H9 (cell line): ENCODE results near the gene KRTAP10-4. TPM values are rescaled to one million over a fixed set of nuclear protein-coding genes. Genes with fewer than 3 reads are reported as not detected.

Source experiments
- DNase-seq: peaks from one replicate; pipeline ENCODE4 v3.0.0-alpha.2; 2017
- H2AFZ ChIP-seq: one replicate; pipeline ENCODE4 v1.6.1; 2013; ENCODE audit warnings: mild to moderate bottlenecking, low read length, control low read depth, moderate library complexity
- H2AK5ac ChIP-seq: 2 replicates; pipeline ENCODE4 v1.6.1; 2013; ENCODE audit warnings: low read length, control low read depth, mixed read lengths; ENCODE audit not compliant: insufficient read length
- H2BK120ac ChIP-seq: one replicate; pipeline ENCODE4 v1.6.1; 2013; ENCODE audit warnings: low read depth, mild to moderate bottlenecking, low read length, control low read depth, inconsistent platforms; ENCODE audit not compliant: poor library complexity, severe bottlenecking
- H2BK12ac ChIP-seq: 2 replicates; pipeline ENCODE4 v1.6.1; 2013; ENCODE audit warnings: low read length, control low read depth, mixed read lengths, low read depth; ENCODE audit not compliant: insufficient read length
- H2BK15ac ChIP-seq: 2 replicates; pipeline ENCODE4 v1.6.1; 2013; ENCODE audit warnings: low read depth, low read length, control low read depth
- H2BK20ac ChIP-seq: one replicate; pipeline ENCODE4 v1.6.1; 2013; ENCODE audit warnings: low read depth, mild to moderate bottlenecking, low read length, control low read depth, inconsistent platforms; ENCODE audit not compliant: poor library complexity, severe bottlenecking
- H2BK5ac ChIP-seq: 2 replicates; pipeline ENCODE4 v1.6.1; 2013; ENCODE audit warnings: low read length, control low read depth, mixed read lengths; ENCODE audit not compliant: insufficient read length
- H3K14ac ChIP-seq: 2 replicates; pipeline ENCODE4 v1.6.1; 2013; ENCODE audit warnings: low read length, control low read depth; ENCODE audit not compliant: insufficient read depth
- H3K18ac ChIP-seq: 2 replicates; pipeline ENCODE4 v1.6.1; 2013; ENCODE audit warnings: low read depth, mild to moderate bottlenecking, mixed read lengths, low read length, control low read depth; ENCODE audit not compliant: insufficient read length
- H3K23ac ChIP-seq: 2 replicates; pipeline ENCODE4 v1.6.1; 2013; ENCODE audit warnings: low read length, control low read depth, mixed read lengths, low read depth; ENCODE audit not compliant: insufficient read length
- H3K23me2 ChIP-seq: 2 replicates; pipeline ENCODE4 v1.6.1; 2013; ENCODE audit warnings: low read depth, mild to moderate bottlenecking, mixed read lengths, low read length, control low read depth; ENCODE audit not compliant: insufficient read length, poor library complexity, severe bottlenecking
- H3K27ac ChIP-seq: 2 replicates; pipeline ENCODE4 v1.5.1; 2013; ENCODE audit warnings: low read length, control low read depth, mixed read lengths, low read depth; ENCODE audit not compliant: insufficient read length
- H3K27me3 ChIP-seq: 2 replicates; pipeline ENCODE4 v1.6.1; 2013; ENCODE audit warnings: low read length, control low read depth, inconsistent platforms; ENCODE audit not compliant: insufficient read depth
- H3K4ac ChIP-seq: 2 replicates; pipeline ENCODE4 v1.6.1; 2013; ENCODE audit warnings: low read depth, mild to moderate bottlenecking, control low read depth, inconsistent platforms, low read length, moderate library complexity
- H3K4me1 ChIP-seq: 2 replicates; pipeline ENCODE4 v1.6.1; 2013; ENCODE audit warnings: low read length, control low read depth, inconsistent platforms; ENCODE audit not compliant: insufficient read depth
- H3K4me2 ChIP-seq: 2 replicates; pipeline ENCODE4 v1.6.1; 2013; ENCODE audit warnings: low read length, control low read depth, mixed read lengths; ENCODE audit not compliant: insufficient read length, insufficient read depth
- H3K56ac ChIP-seq: 2 replicates; pipeline ENCODE4 v1.6.1; 2013; ENCODE audit warnings: low read depth, mild to moderate bottlenecking, mixed read lengths, low read length, control low read depth; ENCODE audit not compliant: insufficient read length
- H3K79me1 ChIP-seq: 2 replicates; pipeline ENCODE4 v1.6.1; 2013; ENCODE audit warnings: low read depth, mild to moderate bottlenecking, moderate library complexity, low read length, control low read depth, inconsistent platforms; ENCODE audit not compliant: insufficient read depth, poor library complexity, severe bottlenecking
- H3K79me2 ChIP-seq: 2 replicates; pipeline ENCODE4 v1.6.1; 2013; ENCODE audit warnings: low read length, control low read depth, inconsistent platforms; ENCODE audit not compliant: insufficient read depth
- H3K9ac ChIP-seq: 2 replicates; pipeline ENCODE4 v1.6.1; 2013; ENCODE audit warnings: low read length, control low read depth, mixed read lengths; ENCODE audit not compliant: insufficient read length; ENCODE audit errors: extremely low read depth
- H3K9me3 ChIP-seq: one replicate; pipeline ENCODE4 v1.6.1; 2013; ENCODE audit warnings: low read depth, low read length, inconsistent platforms; ENCODE audit not compliant: control insufficient read depth
- H3T11ph ChIP-seq: one replicate; pipeline ENCODE4 v1.6.1; 2013; ENCODE audit warnings: mild to moderate bottlenecking, low read length, control low read depth, inconsistent platforms
- H4K20me1 ChIP-seq: one replicate; pipeline ENCODE4 v1.6.1; 2013; ENCODE audit not compliant: control insufficient read depth, insufficient read length, insufficient read depth
- H4K5ac ChIP-seq: 2 replicates; pipeline ENCODE4 v1.6.1; 2013; ENCODE audit warnings: low read depth, mild to moderate bottlenecking, mixed read lengths, low read length, control low read depth; ENCODE audit not compliant: insufficient read length
- H4K8ac ChIP-seq: replicated peaks from 2 replicates; pipeline ENCODE4 v1.6.1; 2013; ENCODE audit warnings: low read length, control low read depth, mixed read lengths, low read depth; ENCODE audit not compliant: insufficient read length
- H4K91ac ChIP-seq: 2 replicates; pipeline ENCODE4 v1.6.1; 2013; ENCODE audit warnings: low read depth, mild to moderate bottlenecking, moderate library complexity, mixed read lengths, low read length, control low read depth; ENCODE audit not compliant: insufficient read length
- H3K27ac Mint-ChIP-seq, 3 experiments: 2 replicates in 2 of 3; 3 replicates in 1 of 3; pipeline ENCODE4 v1.8.0; 2020 to 2021; ENCODE audit warnings: mixed read lengths in 3 of 3, mild to moderate bottlenecking in 1 of 3, moderate library complexity in 1 of 3
- H3K27me3 Mint-ChIP-seq: 2 replicates; pipeline ENCODE4 v1.8.0; 2021; ENCODE audit warnings: low read depth, mild to moderate bottlenecking, moderate library complexity, mixed read lengths
- H3K36me3 Mint-ChIP-seq, 3 experiments: 2 replicates in 2 of 3; 3 replicates in 1 of 3; pipeline ENCODE4 v1.8.0; 2020 to 2021; ENCODE audit warnings: low read depth in 3 of 3, mixed read lengths in 3 of 3; ENCODE audit not compliant: insufficient read depth in 1 of 3
- H3K4me1 Mint-ChIP-seq, 2 experiments: 2 replicates each; pipeline ENCODE4 v1.8.0; 2020; ENCODE audit warnings: mixed read lengths in 2 of 2
- H3K4me3 Mint-ChIP-seq, 2 experiments: 2 replicates in 1 of 2; 3 replicates in 1 of 2; pipeline ENCODE4 v1.8.0; 2020 to 2021; ENCODE audit warnings: mild to moderate bottlenecking in 2 of 2, mixed read lengths in 2 of 2, moderate library complexity in 1 of 2
- H3K9me3 Mint-ChIP-seq, 2 experiments: 2 replicates in 1 of 2; 3 replicates in 1 of 2; pipeline ENCODE4 v1.8.0; 2020; ENCODE audit warnings: mild to moderate bottlenecking in 2 of 2, mixed read lengths in 2 of 2, moderate library complexity in 1 of 2
- CTCF ChIP-seq: fragments of 200-600 bp; sonication (generic); conservative IDR thresholded peaks from 3 replicates; pipeline ENCODE4 v1.8.0; 2021; ENCODE audit warnings: antibody characterized with exemption, mild to moderate bottlenecking
- WGBS: extraction: QIAGEN DNeasy Blood & Tissue Kit; methylation state at CpG from one replicate; pipeline ENCODE4 v1.1.7; 2013; ENCODE audit warnings: missing lambda C conversion rate, low lambda C conversion rate, mixed read lengths; ENCODE audit not compliant: insufficient read length; ENCODE audit errors: extremely low coverage; 5-methylcytosine and 5-hydroxymethylcytosine counted together
- total RNA-seq: library from RNA; stranded (reverse); gene quantifications from 2 replicates; pipeline ENCODE4 v1.2.1, GENCODE V29; 2021

KRTAP10-4 gene
- total RNA-seq, 1 experiment from 2014 or later, result not detected

GRCh38 chr21:44568261-44568660 lies 5.3 kb upstream of the KRTAP10-4 start:
- no peak overlapping the region for H3K14ac ChIP-seq
- no peak overlapping the region for H2BK120ac ChIP-seq
- Mint-ChIP-seq H3K36me3 (peaks cover 3 to 22% (median 3%) of the 10 kb centered on the region in 3 experiments; a peak in 5 of 7 replicates), H3K27me3 (peaks cover 16% of the 10 kb centered on the region), H3K4me3 (no peak overlapping the region), H3K4me1 (no peaks in the 10 kb centered on the region), H3K9me3 (peaks cover 19 to 20% of the 10 kb centered on the region in 2 experiments), H3K27ac (no peak overlapping the region)
- TF ChIP-seq CTCF, result no peak
- no peaks in the 10 kb centered on the region for H4K20me1 ChIP-seq
- no peak overlapping the region for H4K5ac ChIP-seq
- H3K56ac ChIP-seq, result no peak overlapping the region
- H2BK5ac ChIP-seq, result no peak overlapping the region
- no peak overlapping the region for H2AFZ ChIP-seq
- no peak overlapping the region for H3K4me2 ChIP-seq
- no peaks in the 10 kb centered on the region for H3K79me2 ChIP-seq
- no peaks in the 10 kb centered on the region for H3K4me1 ChIP-seq
- no peak overlapping the region for H3T11ph ChIP-seq
- H3K27me3 ChIP-seq, result no peaks in the 10 kb centered on the region
- H3K79me1 ChIP-seq, result no peaks in the 10 kb centered on the region
- DNase-seq, result no peak
- no peak overlapping the region for H3K18ac ChIP-seq
- no peak overlapping the region for H2BK12ac ChIP-seq
- no CpG with 5 or more reads among the region's 12 CpGs for WGBS
- H3K9ac ChIP-seq, result no peak overlapping the region
- H2BK20ac ChIP-seq, result no peak overlapping the region
- H4K91ac ChIP-seq, result no peak overlapping the region
- no peak overlapping the region for H3K4ac ChIP-seq
- no peak overlapping the region for H3K23ac ChIP-seq
- H2BK15ac ChIP-seq, result no peak overlapping the region
- H2AK5ac ChIP-seq, result no peak overlapping the region
- H3K23me2 ChIP-seq, result no peaks in the 10 kb centered on the region
- H3K9me3 ChIP-seq, result no peaks in the 10 kb centered on the region
- H3K27ac ChIP-seq, result no peak overlapping the region
- no peak overlapping the region for H4K8ac ChIP-seq
